HepG2 (cell line): ENCODE data around the gene HCFC1. TPM values are rescaled to one million over a fixed set of nuclear protein-coding genes. Genes with fewer than 3 reads are reported as not detected.
A peak's percentile ranks its signal among the peaks of the same experiment; 100 is the strongest.

ENCODE experiments used
- CC2D1A ChIP-seq: sonication (generic); formaldehyde crosslinking; IDR thresholded peaks from 2 replicates; pipeline ENCODE4 v1.8.1; 2023; ENCODE audit warnings: mild to moderate bottlenecking, missing genetic modification reagents
- DNMT1 ChIP-seq: sonication (generic); formaldehyde crosslinking; IDR thresholded peaks from 2 replicates; pipeline ENCODE4 v1.5.1; 2020; ENCODE audit warnings: mild to moderate bottlenecking, missing genetic modification reagents
- KDM6A ChIP-seq: IDR thresholded peaks from 2 replicates; pipeline ENCODE4 v1.6.1; 2016; ENCODE audit warnings: low read depth
- LCORL ChIP-seq, 2 experiments: fragments of 450-650 bp in 1 of 2; sonication (generic) in 1 of 2; formaldehyde crosslinking in 1 of 2; IDR thresholded peaks; 2 replicates each; pipeline versions ENCODE4 v1.5.0 to v1.6.1; 2017 to 2020; ENCODE audit warnings: antibody characterized with exemption in 1 of 2, missing genetic modification reagents in 1 of 2
- NCOA1 ChIP-seq: sonication (generic); formaldehyde crosslinking; IDR thresholded peaks from 2 replicates; pipeline ENCODE4 v1.9.0; 2021; ENCODE audit warnings: missing genetic modification reagents
- NR2C2 ChIP-seq: sonication (generic); formaldehyde crosslinking; IDR thresholded peaks from 2 replicates; pipeline ENCODE4 v1.4.0; 2020; ENCODE audit warnings: missing genetic modification reagents, mild to moderate bottlenecking, moderate library complexity, borderline replicate concordance
- NR2F2 ChIP-seq: IDR thresholded peaks from 2 replicates; pipeline ENCODE4 v1.6.1; 2012; ENCODE audit warnings: low read depth, inconsistent platforms, borderline replicate concordance
- REPIN1 ChIP-seq: sonication (generic); formaldehyde crosslinking; IDR thresholded peaks from 2 replicates; pipeline ENCODE4 v1.8.0; 2022; ENCODE audit warnings: missing genetic modification reagents, low read depth, mild to moderate bottlenecking, borderline replicate concordance
- RXRB ChIP-seq: IDR thresholded peaks from 2 replicates; pipeline ENCODE4 v1.6.1; 2016; ENCODE audit warnings: borderline replicate concordance, missing genetic modification reagents, missing compliant biosample characterization
- ZNF230 ChIP-seq: sonication (generic); formaldehyde crosslinking; IDR thresholded peaks from 2 replicates; pipeline ENCODE4 v1.4.0; 2020; ENCODE audit warnings: mild to moderate bottlenecking, missing genetic modification reagents
- ZNF33A ChIP-seq: sonication (generic); formaldehyde crosslinking; IDR thresholded peaks from 2 replicates; pipeline ENCODE4 v1.5.1; 2020; ENCODE audit warnings: missing genetic modification reagents, mild to moderate bottlenecking, moderate library complexity, borderline replicate concordance
- ZNF749 ChIP-seq: sonication (generic); formaldehyde crosslinking; IDR thresholded peaks from 2 replicates; pipeline ENCODE4 v1.8.0; 2022; ENCODE audit warnings: mild to moderate bottlenecking, missing genetic modification reagents, moderate library complexity, borderline replicate concordance
- polyA plus RNA-seq, 8 experiments: library from polyadenylated mRNA; depleted of rRNA in 3 of 8; stranded (reverse) in 7 of 8; unstranded in 1 of 8; fragments of >200 nt; fragmentation: Illumina TruSeq in 4 of 8; extraction: Trizol in 4 of 8; gene quantifications; 2 replicates each; pipeline versions ENCODE4 v1.2.1 to v1.2.3, GENCODE V29; 2011 to 2016; ENCODE audit warnings: low read depth in 4 of 8, missing spikeins in 1 of 8, mixed read lengths in 1 of 8; ENCODE audit not compliant: insufficient read depth in 1 of 8
- total RNA-seq, 5 experiments: library from RNA; depleted of rRNA; stranded (reverse); fragments of >200 nt; fragmentation: Illumina TruSeq; extraction: Trizol; gene quantifications; 2 replicates each; pipeline ENCODE4 v1.2.3, GENCODE V29; 2016; ENCODE audit warnings: low read depth in 1 of 5
- TF ChIP-seq, protein P1 (sequence below), 2 experiments: IDR thresholded peaks; 2 replicates each; pipeline ENCODE4 v1.6.1; 2011 to 2012; ENCODE audit warnings: low read length in 2 of 2, borderline replicate concordance in 1 of 2, low read depth in 1 of 2, mild to moderate bottlenecking in 1 of 2, moderate library complexity in 1 of 2
- TF ChIP-seq, protein P2 (sequence below): sonication (generic); formaldehyde crosslinking; IDR thresholded peaks from 2 replicates; pipeline ENCODE4 v1.5.1; 2020; ENCODE audit warnings: mild to moderate bottlenecking, missing genetic modification reagents
- TF ChIP-seq, protein P3 (sequence below): sonication (generic); formaldehyde crosslinking; IDR thresholded peaks from 2 replicates; pipeline ENCODE4 v1.5.1; 2020; ENCODE audit warnings: mild to moderate bottlenecking, missing genetic modification reagents, moderate library complexity
- TF ChIP-seq, protein P4 (sequence below): sonication (generic); formaldehyde crosslinking; IDR thresholded peaks from 2 replicates; pipeline ENCODE4 v1.4.0; 2020; ENCODE audit warnings: missing genetic modification reagents

Gene HCFC1
- total and polyA plus RNA-seq, 2 of the 13 experiments (the other 11 are each of a cell fraction or from before 2014, with no cell fraction given), result 5.8 to 17.8 TPM

DNA sequence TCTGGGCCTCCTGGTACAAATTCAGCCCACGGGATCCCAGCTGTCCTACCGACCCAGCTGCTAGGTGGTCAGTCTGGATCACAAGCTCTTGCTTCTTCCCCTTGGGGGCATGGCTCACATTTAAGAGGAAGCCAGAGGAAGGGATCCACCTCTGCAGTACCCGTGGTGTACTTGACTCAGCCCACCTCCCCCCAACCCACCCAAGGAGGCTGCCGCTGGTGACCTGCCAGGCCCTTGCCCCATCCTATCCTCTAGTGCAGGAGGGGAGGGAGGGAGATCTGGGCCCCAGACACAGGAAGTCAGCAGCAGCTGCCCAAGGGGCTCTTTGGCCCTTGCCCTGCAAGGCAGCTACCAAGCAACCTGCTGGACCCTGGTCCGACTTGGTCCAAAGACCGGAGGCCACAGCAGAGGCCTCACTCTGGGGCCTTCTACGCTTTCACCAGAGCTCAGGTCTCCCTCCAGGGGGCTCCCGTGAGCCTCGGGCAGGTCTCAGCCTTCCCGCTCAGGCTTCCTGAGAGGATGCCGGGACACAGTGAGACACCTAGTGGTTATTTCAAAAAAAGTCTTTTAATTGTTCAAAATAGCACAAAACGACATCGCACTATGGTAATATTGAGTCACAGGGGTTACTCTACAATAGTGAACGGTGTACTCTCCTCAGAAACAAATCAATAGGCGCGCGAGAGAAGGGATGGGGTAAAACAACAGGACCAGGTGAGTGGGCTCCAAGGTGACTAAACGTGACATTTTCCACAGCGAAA lies 24.4 kb downstream of the HCFC1 start (continued):
- TF ChIP-seq ZNF749 (CRISPR knock-in tag) (no peak), RXRB (CRISPR knock-in tag) (peak; percentile 50; the same call in 1 of the 2 replicates), NCOA1 (CRISPR knock-in tag) (no peak), ZNF230 (CRISPR knock-in tag) (no peak), NR2C2 (CRISPR knock-in tag) (peak; percentile 41; the same call in 1 of the 2 replicates), DNMT1 (CRISPR knock-in tag) (no peak), CC2D1A (CRISPR knock-in tag) (no peak), NR2F2 (no peak), LCORL (IDR thresholded peaks at IDR 0.05) (no peak), LCORL (CRISPR knock-in tag; IDR thresholded peaks at IDR 0.05) (no peak), KDM6A (peak; percentile 55), ZNF33A (no peak), REPIN1 (CRISPR knock-in tag) (peak; percentile 16; the same call in 1 of the 2 replicates)
- TF ChIP-seq, protein P1, sequence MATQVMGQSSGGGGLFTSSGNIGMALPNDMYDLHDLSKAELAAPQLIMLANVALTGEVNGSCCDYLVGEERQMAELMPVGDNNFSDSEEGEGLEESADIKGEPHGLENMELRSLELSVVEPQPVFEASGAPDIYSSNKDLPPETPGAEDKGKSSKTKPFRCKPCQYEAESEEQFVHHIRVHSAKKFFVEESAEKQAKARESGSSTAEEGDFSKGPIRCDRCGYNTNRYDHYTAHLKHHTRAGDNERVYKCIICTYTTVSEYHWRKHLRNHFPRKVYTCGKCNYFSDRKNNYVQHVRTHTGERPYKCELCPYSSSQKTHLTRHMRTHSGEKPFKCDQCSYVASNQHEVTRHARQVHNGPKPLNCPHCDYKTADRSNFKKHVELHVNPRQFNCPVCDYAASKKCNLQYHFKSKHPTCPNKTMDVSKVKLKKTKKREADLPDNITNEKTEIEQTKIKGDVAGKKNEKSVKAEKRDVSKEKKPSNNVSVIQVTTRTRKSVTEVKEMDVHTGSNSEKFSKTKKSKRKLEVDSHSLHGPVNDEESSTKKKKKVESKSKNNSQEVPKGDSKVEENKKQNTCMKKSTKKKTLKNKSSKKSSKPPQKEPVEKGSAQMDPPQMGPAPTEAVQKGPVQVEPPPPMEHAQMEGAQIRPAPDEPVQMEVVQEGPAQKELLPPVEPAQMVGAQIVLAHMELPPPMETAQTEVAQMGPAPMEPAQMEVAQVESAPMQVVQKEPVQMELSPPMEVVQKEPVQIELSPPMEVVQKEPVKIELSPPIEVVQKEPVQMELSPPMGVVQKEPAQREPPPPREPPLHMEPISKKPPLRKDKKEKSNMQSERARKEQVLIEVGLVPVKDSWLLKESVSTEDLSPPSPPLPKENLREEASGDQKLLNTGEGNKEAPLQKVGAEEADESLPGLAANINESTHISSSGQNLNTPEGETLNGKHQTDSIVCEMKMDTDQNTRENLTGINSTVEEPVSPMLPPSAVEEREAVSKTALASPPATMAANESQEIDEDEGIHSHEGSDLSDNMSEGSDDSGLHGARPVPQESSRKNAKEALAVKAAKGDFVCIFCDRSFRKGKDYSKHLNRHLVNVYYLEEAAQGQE (IDR thresholded peaks at IDR 0.05; ENCODE audit: borderline replicate concordance in 1 of 2, low read depth in 1 of 2, low read length in 2 of 2), result peak in 1 of 2 experiments; percentile 25; a peak in 1 of 4 replicates
- TF ChIP-seq, protein P2, sequence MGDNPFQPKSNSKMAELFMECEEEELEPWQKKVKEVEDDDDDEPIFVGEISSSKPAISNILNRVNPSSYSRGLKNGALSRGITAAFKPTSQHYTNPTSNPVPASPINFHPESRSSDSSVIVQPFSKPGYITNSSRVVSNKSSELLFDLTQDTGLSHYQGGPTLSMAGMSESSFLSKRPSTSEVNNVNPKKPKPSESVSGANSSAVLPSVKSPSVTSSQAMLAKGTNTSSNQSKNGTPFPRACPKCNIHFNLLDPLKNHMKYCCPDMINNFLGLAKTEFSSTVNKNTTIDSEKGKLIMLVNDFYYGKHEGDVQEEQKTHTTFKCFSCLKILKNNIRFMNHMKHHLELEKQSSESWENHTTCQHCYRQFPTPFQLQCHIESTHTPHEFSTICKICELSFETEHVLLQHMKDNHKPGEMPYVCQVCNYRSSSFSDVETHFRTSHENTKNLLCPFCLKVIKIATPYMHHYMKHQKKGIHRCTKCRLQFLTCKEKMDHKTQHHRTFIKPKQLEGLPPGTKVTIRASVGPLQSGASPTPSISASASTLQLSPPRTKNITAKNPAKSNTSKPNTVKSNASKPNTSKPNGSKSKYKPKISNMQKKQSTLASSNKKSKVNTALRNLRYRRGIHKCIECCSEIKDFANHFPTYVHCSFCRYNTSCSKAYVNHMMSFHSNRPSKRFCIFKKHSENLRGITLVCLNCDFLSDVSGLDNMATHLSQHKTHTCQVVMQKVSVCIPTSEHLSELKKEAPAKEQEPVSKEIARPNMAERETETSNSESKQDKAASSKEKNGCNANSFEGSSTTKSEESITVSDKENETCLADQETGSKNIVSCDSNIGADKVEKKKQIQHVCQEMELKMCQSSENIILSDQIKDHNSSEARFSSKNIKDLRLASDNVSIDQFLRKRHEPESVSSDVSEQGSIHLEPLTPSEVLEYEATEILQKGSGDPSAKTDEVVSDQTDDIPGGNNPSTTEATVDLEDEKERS (CRISPR knock-in tag), result 0 out of 2 replicates have a peak, but pooled peaks have one; percentile 71
- TF ChIP-seq, protein P3, sequence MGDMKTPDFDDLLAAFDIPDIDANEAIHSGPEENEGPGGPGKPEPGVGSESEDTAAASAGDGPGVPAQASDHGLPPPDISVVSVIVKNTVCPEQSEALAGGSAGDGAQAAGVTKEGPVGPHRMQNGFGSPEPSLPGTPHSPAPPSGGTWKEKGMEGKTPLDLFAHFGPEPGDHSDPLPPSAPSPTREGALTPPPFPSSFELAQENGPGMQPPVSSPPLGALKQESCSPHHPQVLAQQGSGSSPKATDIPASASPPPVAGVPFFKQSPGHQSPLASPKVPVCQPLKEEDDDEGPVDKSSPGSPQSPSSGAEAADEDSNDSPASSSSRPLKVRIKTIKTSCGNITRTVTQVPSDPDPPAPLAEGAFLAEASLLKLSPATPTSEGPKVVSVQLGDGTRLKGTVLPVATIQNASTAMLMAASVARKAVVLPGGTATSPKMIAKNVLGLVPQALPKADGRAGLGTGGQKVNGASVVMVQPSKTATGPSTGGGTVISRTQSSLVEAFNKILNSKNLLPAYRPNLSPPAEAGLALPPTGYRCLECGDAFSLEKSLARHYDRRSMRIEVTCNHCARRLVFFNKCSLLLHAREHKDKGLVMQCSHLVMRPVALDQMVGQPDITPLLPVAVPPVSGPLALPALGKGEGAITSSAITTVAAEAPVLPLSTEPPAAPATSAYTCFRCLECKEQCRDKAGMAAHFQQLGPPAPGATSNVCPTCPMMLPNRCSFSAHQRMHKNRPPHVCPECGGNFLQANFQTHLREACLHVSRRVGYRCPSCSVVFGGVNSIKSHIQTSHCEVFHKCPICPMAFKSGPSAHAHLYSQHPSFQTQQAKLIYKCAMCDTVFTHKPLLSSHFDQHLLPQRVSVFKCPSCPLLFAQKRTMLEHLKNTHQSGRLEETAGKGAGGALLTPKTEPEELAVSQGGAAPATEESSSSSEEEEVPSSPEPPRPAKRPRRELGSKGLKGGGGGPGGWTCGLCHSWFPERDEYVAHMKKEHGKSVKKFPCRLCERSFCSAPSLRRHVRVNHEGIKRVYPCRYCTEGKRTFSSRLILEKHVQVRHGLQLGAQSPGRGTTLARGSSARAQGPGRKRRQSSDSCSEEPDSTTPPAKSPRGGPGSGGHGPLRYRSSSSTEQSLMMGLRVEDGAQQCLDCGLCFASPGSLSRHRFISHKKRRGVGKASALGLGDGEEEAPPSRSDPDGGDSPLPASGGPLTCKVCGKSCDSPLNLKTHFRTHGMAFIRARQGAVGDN, result peak; percentile 63
- TF ChIP-seq, protein P4, sequence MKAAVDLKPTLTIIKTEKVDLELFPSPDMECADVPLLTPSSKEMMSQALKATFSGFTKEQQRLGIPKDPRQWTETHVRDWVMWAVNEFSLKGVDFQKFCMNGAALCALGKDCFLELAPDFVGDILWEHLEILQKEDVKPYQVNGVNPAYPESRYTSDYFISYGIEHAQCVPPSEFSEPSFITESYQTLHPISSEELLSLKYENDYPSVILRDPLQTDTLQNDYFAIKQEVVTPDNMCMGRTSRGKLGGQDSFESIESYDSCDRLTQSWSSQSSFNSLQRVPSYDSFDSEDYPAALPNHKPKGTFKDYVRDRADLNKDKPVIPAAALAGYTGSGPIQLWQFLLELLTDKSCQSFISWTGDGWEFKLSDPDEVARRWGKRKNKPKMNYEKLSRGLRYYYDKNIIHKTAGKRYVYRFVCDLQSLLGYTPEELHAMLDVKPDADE (CRISPR knock-in tag), result no peak
